WTC11 (cell line): Measurements from ENCODE around the gene MTREX. TPM values are rescaled to one million over a fixed set of nuclear protein-coding genes. Genes with fewer than 3 reads are reported as not detected.

Experiments used
- ATAC-seq: fragments of 200-7000 bp; cut with Tn5 transposase; 2 replicates; pipeline ENCODE4 v1.10.0; 2021; ENCODE audit warnings: mild to moderate bottlenecking, moderate library complexity
- CTCF ChIA-PET: fragments of 300-600 bp; sonication (Branson Sonifier 250); formaldehyde crosslinking; loops from one replicate; lab custom pipeline; 2021; ENCODE audit warnings: antibody characterized with exemption; lab: Charles Lee
- POLR2A ChIA-PET: fragments of 350-600 bp; sonication (Branson Sonifier 250); formaldehyde crosslinking; loops from one replicate; lab custom pipeline; 2021; ENCODE audit warnings: antibody characterized with exemption; lab: Charles Lee
- DNase-seq: peaks from one replicate; pipeline ENCODE4 v3.0.0; 2021; ENCODE audit warnings: low spot score
- H3K27ac Mint-ChIP-seq: 2 replicates; pipeline ENCODE4 v1.8.0; 2021; ENCODE audit warnings: mixed read lengths
- H3K27me3 Mint-ChIP-seq: 2 replicates; pipeline ENCODE4 v1.8.0; 2021; ENCODE audit warnings: low read depth, mild to moderate bottlenecking, moderate library complexity, mixed read lengths
- H3K36me3 Mint-ChIP-seq: 2 replicates; pipeline ENCODE4 v1.8.0; 2021; ENCODE audit warnings: mixed read lengths
- H3K4me1 Mint-ChIP-seq: 2 replicates; pipeline ENCODE4 v1.8.0; 2022; ENCODE audit warnings: mixed read lengths
- H3K4me3 Mint-ChIP-seq: 2 replicates; pipeline ENCODE4 v1.8.0; 2021; ENCODE audit warnings: mild to moderate bottlenecking, moderate library complexity, mixed read lengths
- H3K9me3 Mint-ChIP-seq: 2 replicates; pipeline ENCODE4 v1.8.0; 2021; ENCODE audit warnings: mixed read lengths
- CREB1 ChIP-seq: sonication (generic); formaldehyde crosslinking; IDR thresholded peaks from 2 replicates; pipeline ENCODE4 v1.8.0; 2023; ENCODE audit warnings: mild to moderate bottlenecking, missing genetic modification reagents
- ERG ChIP-seq: fragments of 250-450 bp; sonication (Bioruptor Pico); IDR thresholded peaks from 2 replicates; pipeline ENCODE4 v1.8.0; 2021; ENCODE audit warnings: mild to moderate bottlenecking
- FOXK1 ChIP-seq: sonication (generic); formaldehyde crosslinking; IDR thresholded peaks from 2 replicates; pipeline ENCODE4 v1.8.0; 2022; ENCODE audit warnings: mild to moderate bottlenecking, moderate library complexity, missing genetic modification reagents
- GABPB1 ChIP-seq: sonication (generic); formaldehyde crosslinking; IDR thresholded peaks from 2 replicates; pipeline ENCODE4 v1.8.1; 2023; ENCODE audit warnings: mild to moderate bottlenecking, missing genetic modification reagents
- GRHL2 ChIP-seq: fragments of 250-450 bp; sonication (Bioruptor Pico); IDR thresholded peaks from 2 replicates; pipeline ENCODE4 v1.8.0; 2022; ENCODE audit warnings: mild to moderate bottlenecking, moderate library complexity; ENCODE audit not compliant: insufficient replicate concordance, severe bottlenecking
- NFE2L1 ChIP-seq: sonication (generic); formaldehyde crosslinking; IDR thresholded peaks from 2 replicates; pipeline ENCODE4 v1.8.1; 2023; ENCODE audit warnings: missing genetic modification reagents
- NR2C2 ChIP-seq: sonication (generic); formaldehyde crosslinking; IDR thresholded peaks from 2 replicates; pipeline ENCODE4 v1.8.0; 2022; ENCODE audit warnings: mild to moderate bottlenecking, missing genetic modification reagents
- PREB ChIP-seq: sonication (generic); formaldehyde crosslinking; IDR thresholded peaks from 2 replicates; pipeline ENCODE4 v1.8.1; 2022; ENCODE audit warnings: mild to moderate bottlenecking, missing genetic modification reagents, moderate library complexity, borderline replicate concordance
- SOX15 ChIP-seq: fragments of 250-450 bp; sonication (Bioruptor Pico); IDR thresholded peaks from 2 replicates; pipeline ENCODE4 v1.9.0; 2021; ENCODE audit warnings: mild to moderate bottlenecking
- TP53 ChIP-seq: sonication (generic); formaldehyde crosslinking; IDR thresholded peaks from 2 replicates; pipeline ENCODE4 v1.8.1; 2023; ENCODE audit warnings: mild to moderate bottlenecking, missing genetic modification reagents
- ZNF138 ChIP-seq: sonication (generic); formaldehyde crosslinking; conservative IDR thresholded peaks from 2 replicates; pipeline ENCODE4 v1.8.1; 2022; ENCODE audit warnings: mild to moderate bottlenecking, moderate library complexity, missing genetic modification reagents
- ZNF219 ChIP-seq: sonication (generic); formaldehyde crosslinking; IDR thresholded peaks from 2 replicates; pipeline ENCODE4 v1.8.0; 2023; ENCODE audit warnings: missing genetic modification reagents, mild to moderate bottlenecking, borderline replicate concordance
- ZNF263 ChIP-seq: sonication (generic); formaldehyde crosslinking; IDR thresholded peaks from 2 replicates; pipeline ENCODE4 v1.8.1; 2022; ENCODE audit warnings: low read depth, mild to moderate bottlenecking, moderate library complexity, missing genetic modification reagents
- ZNF416 ChIP-seq: fragments of 250-450 bp; sonication (Bioruptor Pico); IDR thresholded peaks from 2 replicates; pipeline ENCODE4 v1.9.0; 2021; ENCODE audit warnings: mild to moderate bottlenecking, inconsistent platforms
- total RNA-seq: library from RNA; stranded (reverse); gene quantifications from 3 replicates; pipeline ENCODE4 v1.2.3, GENCODE V29; 2021
- TF ChIP-seq, protein P1 (sequence below): sonication (generic); formaldehyde crosslinking; IDR thresholded peaks from 2 replicates; pipeline ENCODE4 v1.8.0; 2023; ENCODE audit warnings: missing genetic modification reagents, mild to moderate bottlenecking, borderline replicate concordance
- TF ChIP-seq, protein P2 (sequence below): sonication (generic); formaldehyde crosslinking; IDR thresholded peaks from 2 replicates; pipeline ENCODE4 v1.8.1; 2022; ENCODE audit warnings: low read depth, mild to moderate bottlenecking, moderate library complexity, missing genetic modification reagents, borderline replicate concordance
- TF ChIP-seq, protein P3 (sequence below): sonication (generic); formaldehyde crosslinking; IDR thresholded peaks from 2 replicates; pipeline ENCODE4 v1.8.1; 2023; ENCODE audit warnings: mild to moderate bottlenecking, moderate library complexity, missing genetic modification reagents
- TF ChIP-seq, protein P4 (sequence below): sonication (generic); formaldehyde crosslinking; IDR thresholded peaks from 2 replicates; pipeline ENCODE4 v1.8.0; 2022; ENCODE audit warnings: mild to moderate bottlenecking, missing genetic modification reagents
- TF ChIP-seq, protein P5 (sequence below): fragments of 200-600 bp; IDR thresholded peaks from 2 replicates; pipeline ENCODE4 v1.8.0; 2022; ENCODE audit warnings: antibody characterized with exemption

MTREX gene
- total RNA-seq, 1 experiment from 2014 or later: 110 TPM

DNA sequence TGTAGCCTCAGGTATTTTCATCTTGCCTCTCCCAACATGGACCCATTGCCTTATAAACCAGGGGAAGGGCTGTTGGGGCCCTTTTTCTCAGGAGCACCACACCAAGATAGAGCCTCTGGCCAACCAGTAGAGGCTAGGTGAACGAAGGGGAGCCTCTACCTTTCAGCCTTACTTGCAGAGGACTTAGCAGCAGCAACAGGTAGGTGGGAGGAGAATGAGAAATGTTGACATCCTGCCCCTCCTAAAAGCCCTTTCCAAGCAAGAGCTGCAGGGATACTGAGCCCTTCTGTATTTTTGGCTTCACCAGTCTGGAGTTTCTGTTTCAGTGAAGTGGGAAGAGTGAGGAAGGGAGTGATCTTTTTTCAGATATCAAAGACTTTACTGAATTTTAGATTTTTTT lies 77.4 kb downstream of the MTREX start:
- H3K4me1 Mint-ChIP-seq: peaks cover 28% of the 10 kb centered on the region
- CTCF ChIA-PET: interaction anchor here (0.5 to 2.2 kb wide), 5 partner anchors 17 to 1506 kb away, joined by 3 to 6 read pairs (median 3); no protein-coding TSS in a partner anchor
- TF ChIP-seq ZNF219 (CRISPR knock-in tag) (no peak), PREB (CRISPR knock-in tag) (no peak), ZNF263 (CRISPR knock-in tag) (no peak), CREB1 (CRISPR knock-in tag) (no peak), GABPB1 (CRISPR knock-in tag) (no peak), TP53 (no peak), NR2C2 (CRISPR knock-in tag) (no peak), FOXK1 (CRISPR knock-in tag) (no peak), NFE2L1 (CRISPR knock-in tag) (no peak), ERG (no peak), ZNF416 (CRISPR knock-in tag) (no peak), SOX15 (CRISPR knock-in tag) (no peak), ZNF138 (no peak), GRHL2 (CRISPR knock-in tag) (no peak)
- TF ChIP-seq, protein P1, sequence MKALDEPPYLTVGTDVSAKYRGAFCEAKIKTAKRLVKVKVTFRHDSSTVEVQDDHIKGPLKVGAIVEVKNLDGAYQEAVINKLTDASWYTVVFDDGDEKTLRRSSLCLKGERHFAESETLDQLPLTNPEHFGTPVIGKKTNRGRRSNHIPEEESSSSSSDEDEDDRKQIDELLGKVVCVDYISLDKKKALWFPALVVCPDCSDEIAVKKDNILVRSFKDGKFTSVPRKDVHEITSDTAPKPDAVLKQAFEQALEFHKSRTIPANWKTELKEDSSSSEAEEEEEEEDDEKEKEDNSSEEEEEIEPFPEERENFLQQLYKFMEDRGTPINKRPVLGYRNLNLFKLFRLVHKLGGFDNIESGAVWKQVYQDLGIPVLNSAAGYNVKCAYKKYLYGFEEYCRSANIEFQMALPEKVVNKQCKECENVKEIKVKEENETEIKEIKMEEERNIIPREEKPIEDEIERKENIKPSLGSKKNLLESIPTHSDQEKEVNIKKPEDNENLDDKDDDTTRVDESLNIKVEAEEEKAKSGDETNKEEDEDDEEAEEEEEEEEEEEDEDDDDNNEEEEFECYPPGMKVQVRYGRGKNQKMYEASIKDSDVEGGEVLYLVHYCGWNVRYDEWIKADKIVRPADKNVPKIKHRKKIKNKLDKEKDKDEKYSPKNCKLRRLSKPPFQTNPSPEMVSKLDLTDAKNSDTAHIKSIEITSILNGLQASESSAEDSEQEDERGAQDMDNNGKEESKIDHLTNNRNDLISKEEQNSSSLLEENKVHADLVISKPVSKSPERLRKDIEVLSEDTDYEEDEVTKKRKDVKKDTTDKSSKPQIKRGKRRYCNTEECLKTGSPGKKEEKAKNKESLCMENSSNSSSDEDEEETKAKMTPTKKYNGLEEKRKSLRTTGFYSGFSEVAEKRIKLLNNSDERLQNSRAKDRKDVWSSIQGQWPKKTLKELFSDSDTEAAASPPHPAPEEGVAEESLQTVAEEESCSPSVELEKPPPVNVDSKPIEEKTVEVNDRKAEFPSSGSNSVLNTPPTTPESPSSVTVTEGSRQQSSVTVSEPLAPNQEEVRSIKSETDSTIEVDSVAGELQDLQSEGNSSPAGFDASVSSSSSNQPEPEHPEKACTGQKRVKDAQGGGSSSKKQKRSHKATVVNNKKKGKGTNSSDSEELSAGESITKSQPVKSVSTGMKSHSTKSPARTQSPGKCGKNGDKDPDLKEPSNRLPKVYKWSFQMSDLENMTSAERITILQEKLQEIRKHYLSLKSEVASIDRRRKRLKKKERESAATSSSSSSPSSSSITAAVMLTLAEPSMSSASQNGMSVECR (CRISPR knock-in tag): no peak
- TF ChIP-seq, protein P2, sequence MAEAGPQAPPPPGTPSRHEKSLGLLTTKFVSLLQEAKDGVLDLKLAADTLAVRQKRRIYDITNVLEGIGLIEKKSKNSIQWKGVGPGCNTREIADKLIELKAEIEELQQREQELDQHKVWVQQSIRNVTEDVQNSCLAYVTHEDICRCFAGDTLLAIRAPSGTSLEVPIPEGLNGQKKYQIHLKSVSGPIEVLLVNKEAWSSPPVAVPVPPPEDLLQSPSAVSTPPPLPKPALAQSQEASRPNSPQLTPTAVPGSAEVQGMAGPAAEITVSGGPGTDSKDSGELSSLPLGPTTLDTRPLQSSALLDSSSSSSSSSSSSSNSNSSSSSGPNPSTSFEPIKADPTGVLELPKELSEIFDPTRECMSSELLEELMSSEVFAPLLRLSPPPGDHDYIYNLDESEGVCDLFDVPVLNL (CRISPR knock-in tag): no peak
- TF ChIP-seq, protein P3, sequence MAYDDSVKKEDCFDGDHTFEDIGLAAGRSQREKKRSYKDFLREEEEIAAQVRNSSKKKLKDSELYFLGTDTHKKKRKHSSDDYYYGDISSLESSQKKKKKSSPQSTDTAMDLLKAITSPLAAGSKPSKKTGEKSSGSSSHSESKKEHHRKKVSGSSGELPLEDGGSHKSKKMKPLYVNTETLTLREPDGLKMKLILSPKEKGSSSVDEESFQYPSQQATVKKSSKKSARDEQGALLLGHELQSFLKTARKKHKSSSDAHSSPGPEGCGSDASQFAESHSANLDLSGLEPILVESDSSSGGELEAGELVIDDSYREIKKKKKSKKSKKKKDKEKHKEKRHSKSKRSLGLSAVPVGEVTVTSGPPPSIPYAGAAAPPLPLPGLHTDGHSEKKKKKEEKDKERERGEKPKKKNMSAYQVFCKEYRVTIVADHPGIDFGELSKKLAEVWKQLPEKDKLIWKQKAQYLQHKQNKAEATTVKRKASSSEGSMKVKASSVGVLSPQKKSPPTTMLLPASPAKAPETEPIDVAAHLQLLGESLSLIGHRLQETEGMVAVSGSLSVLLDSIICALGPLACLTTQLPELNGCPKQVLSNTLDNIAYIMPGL (CRISPR knock-in tag): no peak
- TF ChIP-seq, protein P4, sequence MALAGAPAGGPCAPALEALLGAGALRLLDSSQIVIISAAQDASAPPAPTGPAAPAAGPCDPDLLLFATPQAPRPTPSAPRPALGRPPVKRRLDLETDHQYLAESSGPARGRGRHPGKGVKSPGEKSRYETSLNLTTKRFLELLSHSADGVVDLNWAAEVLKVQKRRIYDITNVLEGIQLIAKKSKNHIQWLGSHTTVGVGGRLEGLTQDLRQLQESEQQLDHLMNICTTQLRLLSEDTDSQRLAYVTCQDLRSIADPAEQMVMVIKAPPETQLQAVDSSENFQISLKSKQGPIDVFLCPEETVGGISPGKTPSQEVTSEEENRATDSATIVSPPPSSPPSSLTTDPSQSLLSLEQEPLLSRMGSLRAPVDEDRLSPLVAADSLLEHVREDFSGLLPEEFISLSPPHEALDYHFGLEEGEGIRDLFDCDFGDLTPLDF: no peak
- TF ChIP-seq, protein P5, sequence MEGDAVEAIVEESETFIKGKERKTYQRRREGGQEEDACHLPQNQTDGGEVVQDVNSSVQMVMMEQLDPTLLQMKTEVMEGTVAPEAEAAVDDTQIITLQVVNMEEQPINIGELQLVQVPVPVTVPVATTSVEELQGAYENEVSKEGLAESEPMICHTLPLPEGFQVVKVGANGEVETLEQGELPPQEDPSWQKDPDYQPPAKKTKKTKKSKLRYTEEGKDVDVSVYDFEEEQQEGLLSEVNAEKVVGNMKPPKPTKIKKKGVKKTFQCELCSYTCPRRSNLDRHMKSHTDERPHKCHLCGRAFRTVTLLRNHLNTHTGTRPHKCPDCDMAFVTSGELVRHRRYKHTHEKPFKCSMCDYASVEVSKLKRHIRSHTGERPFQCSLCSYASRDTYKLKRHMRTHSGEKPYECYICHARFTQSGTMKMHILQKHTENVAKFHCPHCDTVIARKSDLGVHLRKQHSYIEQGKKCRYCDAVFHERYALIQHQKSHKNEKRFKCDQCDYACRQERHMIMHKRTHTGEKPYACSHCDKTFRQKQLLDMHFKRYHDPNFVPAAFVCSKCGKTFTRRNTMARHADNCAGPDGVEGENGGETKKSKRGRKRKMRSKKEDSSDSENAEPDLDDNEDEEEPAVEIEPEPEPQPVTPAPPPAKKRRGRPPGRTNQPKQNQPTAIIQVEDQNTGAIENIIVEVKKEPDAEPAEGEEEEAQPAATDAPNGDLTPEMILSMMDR: no peak
- H3K27me3 Mint-ChIP-seq: no peaks in the 10 kb centered on the region
- peaks cover 15% of the 10 kb centered on the region for H3K9me3 Mint-ChIP-seq
- no peak for DNase-seq
- H3K36me3 Mint-ChIP-seq: peaks cover 49% of the 10 kb centered on the region
- peak; percentile 65 for ATAC-seq
- POLR2A ChIA-PET: no interaction called here
- no peak overlapping the region for H3K4me3 Mint-ChIP-seq
- peak overlapping the region; percentile 15; the same call in 1 of the 2 replicates for H3K27ac Mint-ChIP-seq
